ENCODE results near the gene STX16.
"Not testable (repeated sequence)": the region's sequence is repeated elsewhere in the genome, so short reads cannot be mapped to it uniquely, and the experiment has no call there.

STX16 gene

GRCh38 chr20:58722877-58723627 is 72.0 kb downstream of the STX16 start:
- peaks cover 3% of the 10 kb centered on the region; the same call in 1 of the 2 replicates for H3K9me3 ChIP-seq (ENCODE audit: control insufficient read depth, insufficient read depth, low read depth, low read length)
- no peak overlapping the region for H3K27ac ChIP-seq (ENCODE audit: low read depth, low read length)
- H3K9ac ChIP-seq (ENCODE audit: low read length): no peak overlapping the region
- H3K27me3 ChIP-seq (ENCODE audit: control insufficient read depth, insufficient read depth, low read length): peaks cover 3% of the 10 kb centered on the region; the same call in 1 of the 2 replicates
- no peak overlapping the region for H3K4me3 ChIP-seq (ENCODE audit: low read depth, low read length)
- no peaks in the 10 kb centered on the region for H3K36me3 ChIP-seq (ENCODE audit: control insufficient read depth, insufficient read depth, low read length)
- no peaks in the 10 kb centered on the region for H3K4me1 ChIP-seq (ENCODE audit: control insufficient read depth, insufficient read depth, low read length)

GRCh38 chr20:58723628-58723984 is 72.5 kb downstream of the STX16 start:
- Histone ChIP-seq H3K36me3 (ENCODE audit: control insufficient read depth, insufficient read depth, low read length) (no peaks in the 10 kb centered on the region), H3K9me3 (ENCODE audit: control insufficient read depth, insufficient read depth, low read depth, low read length) (peaks cover 3% of the 10 kb centered on the region; the same call in 1 of the 2 replicates), H3K4me3 (ENCODE audit: low read depth, low read length) (no peak overlapping the region), H3K9ac (ENCODE audit: low read length) (no peak overlapping the region), H3K27ac (ENCODE audit: low read depth, low read length) (no peak overlapping the region), H3K4me1 (ENCODE audit: control insufficient read depth, insufficient read depth, low read length) (no peaks in the 10 kb centered on the region), H3K27me3 (ENCODE audit: control insufficient read depth, insufficient read depth, low read length) (peaks cover 3% of the 10 kb centered on the region; the same call in 1 of the 2 replicates)

GRCh38 chr20:58726156-58726555 is 75.1 kb downstream of the STX16 start:
- not testable (repeated sequence) for H3K4me1 ChIP-seq (ENCODE audit: control insufficient read depth, insufficient read depth, low read length); H3K27me3 ChIP-seq (ENCODE audit: control insufficient read depth, insufficient read depth, low read length); H3K4me3 ChIP-seq (ENCODE audit: low read depth, low read length); H3K9ac ChIP-seq (ENCODE audit: low read length); H3K36me3 ChIP-seq (ENCODE audit: control insufficient read depth, insufficient read depth, low read length); H3K27ac ChIP-seq (ENCODE audit: low read depth, low read length); H3K9me3 ChIP-seq (ENCODE audit: control insufficient read depth, insufficient read depth, low read depth, low read length)

Data from HUES6 (cell line).